H1 (cell line): ENCODE measurements around the gene OSM. TPM values are rescaled to one million over a fixed set of nuclear protein-coding genes. Genes with fewer than 3 reads are reported as not detected.

ENCODE experiments used
- JUN ChIP-seq: IDR thresholded peaks from 2 replicates; pipeline ENCODE4 v1.6.1; 2011; ENCODE audit warnings: low read depth, mild to moderate bottlenecking, improper control_type of control experiment, low read length
- polyA plus RNA-seq, 7 experiments: library from polyadenylated mRNA; depleted of rRNA in 3 of 7; stranded (reverse) in 5 of 7; unstranded in 2 of 7; fragments of >200 nt in 5 of 7; fragments of 200-250 nt in 2 of 7; gene quantifications; 1 replicate in 5 of 7; 2 replicates in 1 of 7; 4 replicates in 1 of 7; pipeline versions ENCODE4 v1.2.1 to v1.2.3, GENCODE V29; 2011 to 2013; ENCODE audit warnings: missing spikeins in 2 of 7, mixed read lengths in 2 of 7
- total RNA-seq: library from RNA; stranded (reverse); fragmentation: NEBNext Ultra II Directional; extraction: Animal tissue kit (Norgen Biotek cat#: 25700); gene quantifications from 2 replicates; pipeline ENCODE4 v1.2.1, GENCODE V29; 2021

OSM gene
- total and polyA plus RNA-seq, 2 of the 8 experiments (the other 6 are each of a cell fraction or from before 2014, with no cell fraction given), result not detected

- TF ChIP-seq JUN, result no peak
Observed at GRCh38 chr22:30251711-30252110, 14.9 kb downstream of the OSM start (continued).
